ENCODE data around the gene NT5E.
"Not testable (repeated sequence)": the region's sequence is repeated elsewhere in the genome, so short reads cannot be mapped to it uniquely, and the experiment has no call there.

NT5E gene

GRCh38 chr6:85449818-85450759 is at the start of gene NT5E:
Gene NT5E (plus strand): TSS chr6:85450083. CDS start chr6:85450140, 57 bp downstream.
- peak; percentile 64 for DNase-seq (ENCODE audit: low spot score)

GRCh38 chr6:85400331-85400730 is 49.6 kb upstream of the NT5E start:
- DNase-seq (ENCODE audit: low spot score): no peak

GRCh38 chr6:85401186-85402021 is 48.5 kb upstream of the NT5E start:
- DNase-seq (ENCODE audit: low spot score): no peak

- DNase-seq (ENCODE audit: low spot score): no peak
Measured at GRCh38 chr6:85402071-85402470, 47.8 kb upstream of the NT5E start.

- DNase-seq (ENCODE audit: low spot score): no peak
Measured at GRCh38 chr6:85402922-85403321, 47.0 kb upstream of the NT5E start.

- DNase-seq (ENCODE audit: low spot score): peak; percentile 31
Measured at GRCh38 chr6:85403331-85404015, 46.4 kb upstream of the NT5E start.

- not testable (repeated sequence) for DNase-seq (ENCODE audit: low spot score)
Measured at GRCh38 chr6:85404016-85404563, 45.8 kb upstream of the NT5E start.

GRCh38 chr6:85404564-85405174 is 45.2 kb upstream of the NT5E start:
- DNase-seq (ENCODE audit: low spot score): peak; percentile 9

GRCh38 chr6:85405175-85405852 is 44.6 kb upstream of the NT5E start:
- DNase-seq (ENCODE audit: low spot score): peak; percentile 18

GRCh38 chr6:85405853-85406198 is 44.1 kb upstream of the NT5E start:
- no peak for DNase-seq (ENCODE audit: low spot score)

- no peak for DNase-seq (ENCODE audit: low spot score)
Measured at GRCh38 chr6:85406641-85407075, 43.2 kb upstream of the NT5E start.

- DNase-seq (ENCODE audit: low spot score): no peak
Measured at GRCh38 chr6:85408039-85408438, 41.8 kb upstream of the NT5E start.

GRCh38 chr6:85412911-85413430 is 36.9 kb upstream of the NT5E start:
- no peak for DNase-seq (ENCODE audit: low spot score)

GRCh38 chr6:85416049-85416448 is 33.8 kb upstream of the NT5E start:
- DNase-seq (ENCODE audit: low spot score): no peak

- DNase-seq (ENCODE audit: low spot score): no peak
Measured at GRCh38 chr6:85416766-85417165, 33.1 kb upstream of the NT5E start.

GRCh38 chr6:85417336-85417735 is 32.5 kb upstream of the NT5E start:
- DNase-seq (ENCODE audit: low spot score): no peak

GRCh38 chr6:85418059-85418458 is 31.8 kb upstream of the NT5E start:
- no peak for DNase-seq (ENCODE audit: low spot score)

GRCh38 chr6:85419046-85419759 is 30.7 kb upstream of the NT5E start:
- peak; percentile 34 for DNase-seq (ENCODE audit: low spot score)

- DNase-seq (ENCODE audit: low spot score): no peak
Measured at GRCh38 chr6:85420551-85420950, 29.3 kb upstream of the NT5E start.

GRCh38 chr6:85421181-85421580 is 28.7 kb upstream of the NT5E start:
- no peak for DNase-seq (ENCODE audit: low spot score)
